Measurements from ENCODE around the gene PCMTD2.

PCMTD2 gene

GRCh38 chr20:64255361-64256281, at the start of gene PCMTD2:
PCMTD2 (plus strand) TSS chr20:64255748; CDS start chr20:64259966, 4,218 bp downstream.
- peak; percentile 94 for DNase-seq (ENCODE audit: low spot score)

GRCh38 chr20:64206614-64207013, 48.9 kb upstream of the PCMTD2 start:
- DNase-seq (ENCODE audit: low spot score), result no peak

DNA sequence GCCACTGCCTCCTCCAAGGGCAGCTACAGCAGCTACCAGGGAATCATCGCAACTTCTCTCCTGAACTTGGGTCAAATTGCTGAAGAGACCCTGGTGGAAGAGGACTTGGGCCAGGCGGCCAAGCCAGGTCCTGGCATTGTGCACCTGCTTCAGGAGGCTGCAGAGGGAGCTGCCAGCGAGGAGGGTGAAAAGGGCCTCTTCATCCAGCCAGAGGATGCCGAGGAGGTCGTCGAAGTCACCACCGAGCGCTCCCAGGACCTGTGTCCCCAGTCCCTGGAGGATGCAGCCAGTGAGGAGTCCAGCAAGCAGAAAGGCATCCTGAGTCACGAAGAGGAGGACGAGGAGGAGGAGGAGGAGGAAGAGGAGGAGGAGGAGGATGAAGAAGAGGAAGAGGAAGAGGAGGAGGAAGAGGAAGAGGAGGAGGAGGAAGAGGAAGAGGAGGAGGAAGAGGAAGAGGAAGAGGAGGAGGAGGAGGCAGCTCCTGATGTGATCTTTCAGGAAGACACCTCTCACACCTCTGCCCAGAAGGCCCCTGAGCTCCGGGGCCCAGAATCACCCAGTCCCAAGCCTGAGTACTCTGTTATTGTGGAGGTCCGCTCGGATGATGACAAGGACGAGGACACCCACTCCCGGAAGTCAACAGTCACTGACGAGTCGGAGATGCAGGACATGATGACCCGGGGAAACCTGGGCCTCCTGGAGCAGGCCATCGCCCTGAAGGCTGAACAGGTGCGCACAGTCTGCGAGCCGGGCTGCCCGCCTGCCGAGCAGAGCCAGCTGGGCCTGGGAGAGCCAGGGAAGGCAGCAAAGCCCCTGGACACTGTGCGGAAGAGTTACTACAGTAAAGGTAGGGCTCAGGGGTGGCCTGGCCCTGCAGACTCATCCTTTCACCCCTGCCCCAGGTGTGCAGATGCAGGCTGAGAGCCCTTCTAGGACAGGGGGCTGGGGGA, 47.6 kb upstream of the PCMTD2 start:
- no peak for DNase-seq (ENCODE audit: low spot score)

DNA sequence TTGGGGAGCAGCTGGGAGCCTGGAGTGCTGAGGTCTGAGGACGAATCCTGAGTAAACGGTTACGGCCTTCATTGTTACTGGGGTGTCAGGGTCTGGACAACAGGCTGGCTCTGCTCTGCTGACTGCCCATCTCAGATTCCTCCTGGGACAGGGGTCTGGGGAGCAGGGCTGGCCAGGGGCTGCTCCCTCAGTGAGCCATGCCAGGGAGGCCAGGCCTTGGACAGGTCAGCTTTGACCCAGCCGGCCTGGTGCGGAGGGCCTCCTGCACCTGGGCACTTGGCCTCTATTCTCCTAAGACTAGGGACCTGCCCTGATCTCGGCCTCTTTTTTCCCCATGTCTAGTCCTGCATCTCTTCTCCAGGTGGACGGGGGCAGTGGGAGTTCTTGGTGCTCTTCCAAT, 46.4 kb upstream of the PCMTD2 start:
- DNase-seq (ENCODE audit: low spot score), result no peak

DNA sequence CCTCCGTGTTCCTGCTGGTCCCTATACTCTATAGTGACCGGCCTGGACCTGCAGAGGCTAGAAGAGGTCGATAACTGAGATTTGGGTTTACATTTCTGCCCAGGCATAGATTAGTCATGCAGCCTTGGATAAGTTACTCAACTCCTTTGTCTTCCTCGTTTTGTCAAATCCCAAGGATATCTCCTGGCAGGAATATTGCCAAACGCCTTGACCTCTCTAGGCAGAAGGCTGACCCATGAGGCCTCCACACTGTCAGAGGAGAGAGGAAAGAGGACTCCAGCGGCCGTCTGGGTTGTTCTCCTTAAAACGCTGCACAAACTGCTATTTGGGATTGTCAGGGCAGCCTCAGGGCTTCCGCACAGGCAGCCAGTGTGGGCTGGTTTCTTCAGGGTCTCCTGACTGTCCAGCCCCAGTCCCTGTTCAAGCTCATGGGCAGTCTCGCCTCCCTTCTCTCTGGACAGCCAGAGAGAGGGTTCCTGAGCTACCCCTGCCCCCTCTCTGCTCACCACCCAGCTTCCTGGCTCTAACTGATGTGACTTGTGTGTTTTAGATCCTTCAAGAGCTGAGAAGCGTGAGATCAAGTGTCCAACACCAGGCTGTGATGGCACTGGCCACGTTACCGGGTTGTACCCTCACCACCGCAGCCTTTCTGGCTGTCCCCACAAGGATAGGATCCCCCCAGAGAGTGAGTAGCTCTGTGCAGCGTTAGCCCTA, 44.7 kb upstream of the PCMTD2 start:
- DNase-seq (ENCODE audit: low spot score), result no peak

DNA sequence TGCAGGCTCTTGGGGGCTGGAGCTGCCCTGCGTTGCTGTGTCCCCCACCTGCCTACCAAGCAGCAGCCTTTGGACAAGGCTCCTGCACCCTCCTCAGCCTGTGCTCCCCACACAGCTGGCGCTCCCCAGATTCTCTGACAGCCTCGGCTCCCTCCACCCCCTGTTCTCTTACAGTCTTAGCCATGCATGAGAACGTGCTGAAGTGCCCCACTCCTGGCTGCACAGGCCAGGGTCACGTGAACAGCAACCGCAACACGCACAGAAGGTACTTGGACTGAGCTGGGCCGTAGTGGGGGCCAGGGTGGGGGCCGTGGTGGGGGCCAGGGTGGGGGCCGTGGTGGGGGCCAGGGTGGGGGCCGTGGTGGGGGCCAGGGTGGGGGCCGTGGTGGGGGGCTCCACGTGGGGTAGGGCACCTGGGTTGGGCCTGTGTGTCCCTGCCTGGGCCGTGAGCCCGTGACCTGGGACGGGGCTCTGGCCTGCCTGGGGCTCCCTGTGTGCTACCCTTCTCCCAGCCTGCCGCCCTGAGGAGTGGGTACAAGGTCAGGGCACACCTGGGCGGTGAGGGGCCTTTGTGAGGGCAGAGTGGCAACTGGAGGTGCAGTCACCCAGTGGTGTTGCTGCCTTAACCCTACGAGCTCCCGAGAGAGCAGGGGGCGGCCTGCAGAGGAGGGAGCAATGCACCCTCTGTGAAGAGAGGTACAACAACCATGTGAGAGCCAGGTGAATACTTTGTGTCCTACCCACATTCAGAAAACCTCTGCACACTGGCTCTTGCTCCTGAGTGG, 43.5 kb upstream of the PCMTD2 start:
- no peak for DNase-seq (ENCODE audit: low spot score)

- DNase-seq (ENCODE audit: low spot score), result no peak
These were observed 42.8 kb upstream of the PCMTD2 start for GRCh38 chr20:64212755-64213154.

GRCh38 chr20:64214113-64214512, 41.4 kb upstream of the PCMTD2 start:
- no peak for DNase-seq (ENCODE audit: low spot score)

GRCh38 chr20:64214952-64215351, 40.6 kb upstream of the PCMTD2 start:
- no peak for DNase-seq (ENCODE audit: low spot score)

GRCh38 chr20:64216036-64216435, 39.5 kb upstream of the PCMTD2 start:
- no peak for DNase-seq (ENCODE audit: low spot score)

- DNase-seq (ENCODE audit: low spot score), result no peak
These were observed 38.6 kb upstream of the PCMTD2 start for GRCh38 chr20:64216910-64217309.

- no peak for DNase-seq (ENCODE audit: low spot score)
These were observed 37.9 kb upstream of the PCMTD2 start for GRCh38 chr20:64217539-64218221.

- no peak for DNase-seq (ENCODE audit: low spot score)
These were observed 36.3 kb upstream of the PCMTD2 start for GRCh38 chr20:64219202-64219601.

DNA sequence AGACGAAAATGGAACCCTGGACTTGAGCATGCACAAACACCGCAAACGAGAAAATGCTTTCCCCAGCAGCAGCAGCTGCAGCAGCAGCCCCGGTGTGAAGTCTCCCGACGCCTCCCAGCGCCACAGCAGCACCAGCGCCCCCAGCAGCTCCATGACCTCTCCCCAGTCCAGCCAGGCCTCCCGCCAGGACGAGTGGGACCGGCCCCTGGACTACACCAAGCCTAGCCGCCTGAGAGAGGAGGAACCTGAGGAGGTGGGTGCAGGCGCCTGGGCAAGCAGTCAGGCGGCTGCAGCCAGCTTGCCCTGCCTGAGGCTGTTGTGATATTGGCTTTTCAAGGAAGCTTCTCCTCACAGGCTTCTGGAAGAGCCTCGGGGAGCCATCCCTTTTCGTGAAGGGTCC, 35.8 kb upstream of the PCMTD2 start:
- no peak for DNase-seq (ENCODE audit: low spot score)

DNA sequence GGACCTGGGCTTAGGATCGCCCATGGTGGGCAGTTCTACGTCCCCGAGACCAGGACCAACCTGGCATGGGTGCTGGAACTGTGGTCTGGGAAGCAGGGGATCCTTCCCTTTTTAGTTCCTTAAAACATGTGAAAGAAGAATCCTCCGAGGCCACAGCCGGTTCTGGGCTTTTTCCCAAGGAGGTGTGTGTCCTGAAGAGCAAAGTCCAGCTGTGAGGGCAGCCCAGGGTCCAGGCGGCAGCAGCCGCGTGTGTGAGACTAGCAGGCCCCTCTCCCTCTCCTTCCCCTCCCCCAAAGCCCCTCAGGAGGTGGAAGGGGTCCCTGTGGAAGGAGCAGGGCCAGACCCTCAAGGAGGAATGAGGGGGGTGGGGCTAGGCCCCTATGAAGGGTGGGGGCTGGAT, 35.1 kb upstream of the PCMTD2 start:
- DNase-seq (ENCODE audit: low spot score), result no peak

DNA sequence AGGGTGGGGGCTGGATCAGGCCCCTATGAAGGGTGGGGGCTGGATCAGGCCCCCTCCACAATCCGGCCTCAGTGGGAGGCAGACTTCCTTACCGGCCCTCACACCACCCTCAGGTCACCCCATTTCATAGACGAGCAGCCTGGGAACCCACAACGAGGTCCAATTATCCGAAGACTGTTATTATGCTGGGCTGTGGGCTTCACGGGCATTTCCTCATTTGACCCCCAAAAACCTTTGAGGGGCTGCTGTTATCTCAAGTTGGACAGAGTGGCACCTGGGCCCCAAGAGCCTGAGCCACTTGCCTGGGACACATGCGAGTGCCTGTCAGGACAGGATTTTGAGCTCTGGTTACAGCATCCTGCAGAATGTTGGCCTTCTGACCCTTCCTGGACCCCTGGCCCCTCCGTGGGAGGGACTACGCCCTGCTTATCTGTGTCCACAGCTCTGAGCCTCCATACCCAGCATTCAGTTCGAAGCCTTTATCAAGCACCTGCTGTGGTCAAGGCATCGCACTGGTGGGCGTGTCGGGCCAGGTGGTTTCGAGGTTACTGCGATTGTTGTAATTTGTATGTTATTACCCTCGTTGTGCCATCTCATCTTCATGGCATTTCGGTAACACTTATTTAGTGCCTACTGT, 34.5 kb upstream of the PCMTD2 start:
- peak; percentile 23 for DNase-seq (ENCODE audit: low spot score)

- DNase-seq (ENCODE audit: low spot score), result no peak
These were observed 33.2 kb upstream of the PCMTD2 start for GRCh38 chr20:64222291-64222735.

GRCh38 chr20:64222851-64223525, 32.6 kb upstream of the PCMTD2 start:
- no peak for DNase-seq (ENCODE audit: low spot score)

DNA sequence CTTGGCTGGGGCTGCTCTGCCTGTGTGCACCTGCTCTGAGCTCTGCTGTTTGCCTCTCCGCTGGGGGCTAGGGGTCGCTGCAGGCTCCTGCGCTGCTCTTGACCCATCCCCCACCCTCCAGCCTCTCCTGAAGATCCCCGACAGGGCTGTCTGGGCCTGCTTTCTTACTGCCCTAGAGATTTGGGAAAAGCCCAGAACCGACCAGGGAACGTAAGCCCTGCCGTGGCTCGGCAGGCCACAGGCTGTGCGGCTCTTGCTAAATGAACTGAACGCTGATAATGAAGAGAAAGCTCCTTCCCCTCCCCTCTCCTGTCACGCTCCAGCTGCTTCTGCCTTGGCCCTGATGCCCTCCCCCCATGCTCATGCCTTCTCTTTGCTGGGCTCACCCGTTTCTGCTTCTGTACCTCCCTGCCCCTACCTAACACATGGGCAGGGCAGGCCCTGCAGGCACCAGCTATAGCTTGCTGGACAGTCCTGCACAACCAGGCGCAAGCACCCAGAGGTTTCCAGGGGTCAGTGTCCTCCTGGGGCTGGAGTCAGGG, 32.0 kb upstream of the PCMTD2 start:
- no peak for DNase-seq (ENCODE audit: low spot score)

All from hematopoietic multipotent progenitor cell treated with erythropoietin and hydrocortisone succinate and interleukin-3 and kit ligand, for 17 days (in vitro differentiated cells).